ENCODE results near the gene UBE2U.
"Not testable (repeated sequence)": the region's sequence is repeated elsewhere in the genome, so short reads cannot be mapped to it uniquely, and the experiment has no call there.

UBE2U gene

GRCh38 chr1:64242895-64243756, 39.7 kb downstream of the UBE2U start:
- DNase-seq: peak; percentile 56 to 68

GRCh38 chr1:64243757-64244080, 40.3 kb downstream of the UBE2U start:
- DNase-seq: no peak

- DNase-seq: no peak
Measured at GRCh38 chr1:64245495-64245894, 42.1 kb downstream of the UBE2U start.

- DNase-seq: peak; percentile 35 to 53
Measured at GRCh38 chr1:64246294-64246917, 43.0 kb downstream of the UBE2U start.

GRCh38 chr1:64248065-64248464, 44.6 kb downstream of the UBE2U start:
- DNase-seq: peak; percentile 2 to 16

- not testable (repeated sequence) for DNase-seq
Measured at GRCh38 chr1:64250472-64250871, 47.0 kb downstream of the UBE2U start.

GRCh38 chr1:64251971-64252370, 48.5 kb downstream of the UBE2U start:
- DNase-seq: no peak

GRCh38 chr1:64257233-64257632, 53.8 kb downstream of the UBE2U start:
- not testable (repeated sequence) for DNase-seq

GRCh38 chr1:64258444-64258843, 55.0 kb downstream of the UBE2U start:
- not testable (repeated sequence) for DNase-seq

GRCh38 chr1:64263335-64263734, 59.9 kb downstream of the UBE2U start:
- no peak for DNase-seq

GRCh38 chr1:64263856-64264255, 60.4 kb downstream of the UBE2U start:
- no peak for DNase-seq

- DNase-seq: no peak
Measured at GRCh38 chr1:64265141-64265540, 61.7 kb downstream of the UBE2U start.

- DNase-seq: no peak
Measured at GRCh38 chr1:64266991-64267390, 63.6 kb downstream of the UBE2U start.

- DNase-seq: peak; percentile 67 to 72
Measured at GRCh38 chr1:64268653-64269557, 65.5 kb downstream of the UBE2U start.

- DNase-seq: no peak
Measured at GRCh38 chr1:64269558-64269884, 66.1 kb downstream of the UBE2U start.

GRCh38 chr1:64280001-64280400, 76.6 kb downstream of the UBE2U start:
- DNase-seq: no peak

GRCh38 chr1:64282351-64282750, 78.9 kb downstream of the UBE2U start:
- DNase-seq: peak; percentile 71 to 77

GRCh38 chr1:64287071-64287470, 83.6 kb downstream of the UBE2U start:
- no peak for DNase-seq

GRCh38 chr1:64290420-64290819, 87.0 kb downstream of the UBE2U start:
- no peak for DNase-seq

- no peak for DNase-seq
Measured at GRCh38 chr1:64291931-64292330, 88.5 kb downstream of the UBE2U start.

GRCh38 chr1:64292399-64292798, 89.0 kb downstream of the UBE2U start:
- DNase-seq: no peak

- no peak for DNase-seq
Measured at GRCh38 chr1:64293820-64294219, 90.4 kb downstream of the UBE2U start.

GRCh38 chr1:64295136-64295535, 91.7 kb downstream of the UBE2U start:
- DNase-seq: no peak

GRCh38 chr1:64295561-64295960, 92.1 kb downstream of the UBE2U start:
- no peak for DNase-seq
